BJ (cell line): Measurements from ENCODE around the gene TNF. TPM values are rescaled to one million over a fixed set of nuclear protein-coding genes. Genes with fewer than 3 reads are reported as not detected.

ENCODE experiments used
- CTCF ChIA-PET: fragments of 350-600 bp; formaldehyde crosslinking; extraction: SDS; loops from one replicate; lab custom pipeline; 2021; ENCODE audit warnings: antibody characterized with exemption, inconsistent platforms; lab: Yijun Ruan, JAX
- POLR2A ChIA-PET: fragments of 300-600 bp; sonication (Branson Sonifier 250); formaldehyde crosslinking; extraction: SDS; loops from one replicate; lab custom pipeline; 2021; ENCODE audit warnings: antibody characterized with exemption; lab: Charles Lee
- DNase-seq: peaks from one replicate; pipeline ENCODE4 v3.0.0-alpha.2; 2011; ENCODE audit warnings: low read depth
- H3K27me3 ChIP-seq: 2 replicates; pipeline ENCODE4 v1.6.0; 2011; ENCODE audit warnings: low read length; ENCODE audit not compliant: control insufficient read depth, insufficient read depth
- H3K36me3 ChIP-seq: 2 replicates; pipeline ENCODE4 v1.5.1; 2011; ENCODE audit warnings: low read length; ENCODE audit not compliant: control insufficient read depth, insufficient read depth
- H3K4me3 ChIP-seq: 2 replicates; pipeline ENCODE4 v1.5.1; 2011; ENCODE audit warnings: low read depth, mild to moderate bottlenecking, control low read depth, low read length
- CTCF ChIP-seq: IDR thresholded peaks from 2 replicates; pipeline ENCODE4 v1.5.1; 2011; ENCODE audit warnings: low read depth, mild to moderate bottlenecking, control low read depth, inconsistent platforms, low read length, moderate library complexity; ENCODE audit not compliant: insufficient read depth
- polyA plus RNA-seq: library from polyadenylated mRNA; depleted of rRNA; stranded (reverse); fragments of >200 nt; gene quantifications from 2 replicates; pipeline ENCODE4 v1.2.3, GENCODE V29; 2011

The TNF gene
- polyA plus RNA-seq, 1 experiment, result not detected

GRCh38 chr6:31559958-31560696 is 15.2 kb upstream of the TNF start:
- DNase-seq, result no peak
- Histone ChIP-seq H3K36me3 (peaks cover 16% of the 10 kb centered on the region), H3K27me3 (no peaks in the 10 kb centered on the region), H3K4me3 (no peak overlapping the region)
- POLR2A ChIA-PET, result no interaction called here
- CTCF ChIA-PET, result interaction anchor here (0.7 to 3.6 kb wide), 8 partner anchors 12 to 67 kb away, joined by 3 to 29 read pairs (median 3); partner anchors contain the start of genes ATP6V1G2, DDX39B, LST1 and LTB
- TF ChIP-seq CTCF, result no peak

- DNase-seq, result no peak
- no peak for TF ChIP-seq CTCF
- Histone ChIP-seq H3K36me3 (peaks cover 16% of the 10 kb centered on the region), H3K27me3 (no peaks in the 10 kb centered on the region), H3K4me3 (no peak overlapping the region)
- POLR2A ChIA-PET, result no interaction called here
- CTCF ChIA-PET, result interaction anchor here (1.0 to 3.6 kb wide), 3 partner anchors 21 to 68 kb away, joined by 3 to 29 read pairs (median 18); partner anchors contain the start of gene LTB
These were observed 14.7 kb upstream of the TNF start for GRCh38 chr6:31560697-31561058.

- CTCF ChIA-PET, result interaction anchor here (0.7 to 6.5 kb wide), 6 partner anchors 8 to 31 kb away, joined by 3 to 43 read pairs (median 4); partner anchors contain the start of gene ATP6V1G2
- Histone ChIP-seq H3K36me3 (no peaks in the 10 kb centered on the region), H3K4me3 (no peak overlapping the region), H3K27me3 (peaks cover 1% of the 10 kb centered on the region; the same call in 1 of the 2 replicates)
- DNase-seq, result no peak
- POLR2A ChIA-PET, result no interaction called here
- TF ChIP-seq CTCF, result no peak
These were observed 7.6 kb upstream of the TNF start for GRCh38 chr6:31567531-31568370.

- no peak for DNase-seq
- Histone ChIP-seq H3K27me3 (peaks cover 1% of the 10 kb centered on the region), H3K36me3 (no peaks in the 10 kb centered on the region), H3K4me3 (no peak overlapping the region)
- POLR2A ChIA-PET, result no interaction called here
- CTCF ChIA-PET, result interaction anchor here (0.7 to 6.5 kb wide), 5 partner anchors 12 to 30 kb away, joined by 3 to 43 read pairs (median 3); partner anchors contain the start of gene ATP6V1G2
- no peak for TF ChIP-seq CTCF
These were observed 6.8 kb upstream of the TNF start for GRCh38 chr6:31568537-31568961.
